ENCODE data around the gene TSPAN6.

TSPAN6 gene

GRCh38 chrX:100662170-100662569, 25.6 kb upstream of the TSPAN6 start:
- no peak overlapping the region for H3K4me3 ChIP-seq (ENCODE audit: low read depth, low read length)
- no peak for DNase-seq (ENCODE audit: low read depth)
- TF ChIP-seq, protein P1, sequence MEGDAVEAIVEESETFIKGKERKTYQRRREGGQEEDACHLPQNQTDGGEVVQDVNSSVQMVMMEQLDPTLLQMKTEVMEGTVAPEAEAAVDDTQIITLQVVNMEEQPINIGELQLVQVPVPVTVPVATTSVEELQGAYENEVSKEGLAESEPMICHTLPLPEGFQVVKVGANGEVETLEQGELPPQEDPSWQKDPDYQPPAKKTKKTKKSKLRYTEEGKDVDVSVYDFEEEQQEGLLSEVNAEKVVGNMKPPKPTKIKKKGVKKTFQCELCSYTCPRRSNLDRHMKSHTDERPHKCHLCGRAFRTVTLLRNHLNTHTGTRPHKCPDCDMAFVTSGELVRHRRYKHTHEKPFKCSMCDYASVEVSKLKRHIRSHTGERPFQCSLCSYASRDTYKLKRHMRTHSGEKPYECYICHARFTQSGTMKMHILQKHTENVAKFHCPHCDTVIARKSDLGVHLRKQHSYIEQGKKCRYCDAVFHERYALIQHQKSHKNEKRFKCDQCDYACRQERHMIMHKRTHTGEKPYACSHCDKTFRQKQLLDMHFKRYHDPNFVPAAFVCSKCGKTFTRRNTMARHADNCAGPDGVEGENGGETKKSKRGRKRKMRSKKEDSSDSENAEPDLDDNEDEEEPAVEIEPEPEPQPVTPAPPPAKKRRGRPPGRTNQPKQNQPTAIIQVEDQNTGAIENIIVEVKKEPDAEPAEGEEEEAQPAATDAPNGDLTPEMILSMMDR (IDR thresholded peaks at IDR 0.05; ENCODE audit: insufficient read depth, low read depth, low read length, missing control alignments), result no peak

GRCh38 chrX:100659431-100660137, 23.0 kb upstream of the TSPAN6 start:
- TF ChIP-seq, protein P1 (IDR thresholded peaks at IDR 0.05; ENCODE audit: insufficient read depth, low read depth, low read length, missing control alignments), result no peak
- DNase-seq (ENCODE audit: low read depth), result no peak

DNA sequence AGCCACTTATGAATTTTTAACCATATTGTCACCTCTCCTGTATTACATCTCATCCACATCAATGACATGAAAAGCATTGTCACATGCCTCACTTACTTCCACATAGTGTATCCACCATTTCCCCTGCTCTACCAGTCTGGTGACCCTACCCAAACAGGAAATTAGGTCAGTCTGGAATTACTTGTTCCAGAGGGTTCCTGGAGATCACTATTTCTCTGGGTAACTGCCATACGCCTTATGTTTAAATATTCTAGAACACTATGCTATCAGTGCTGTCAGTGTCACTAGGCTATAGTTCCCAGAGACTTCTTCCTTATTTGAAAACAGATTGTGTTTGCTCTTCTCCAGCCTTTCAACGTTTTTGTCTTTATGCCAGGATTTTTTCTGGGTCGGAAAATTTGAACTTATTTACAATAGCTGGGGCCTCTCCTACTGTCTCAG, 22.4 kb upstream of the TSPAN6 start:
- TF ChIP-seq, protein P1 (IDR thresholded peaks at IDR 0.05; ENCODE audit: insufficient read depth, low read depth, low read length, missing control alignments), result no peak
- H3K4me3 ChIP-seq (ENCODE audit: low read depth, low read length), result no peak overlapping the region
- no peak for DNase-seq (ENCODE audit: low read depth)

More at GRCh38 chrX:100659431-100660137, 23.0 kb upstream of the TSPAN6 start:
- no peak overlapping the region for H3K4me3 ChIP-seq (ENCODE audit: low read depth, low read length)

GRCh38 chrX:100654261-100654660, 17.7 kb upstream of the TSPAN6 start:
- no peak overlapping the region for H3K4me3 ChIP-seq (ENCODE audit: low read depth, low read length)
- no peak for DNase-seq (ENCODE audit: low read depth)
- TF ChIP-seq, protein P1 (IDR thresholded peaks at IDR 0.05; ENCODE audit: insufficient read depth, low read depth, low read length, missing control alignments), result peak; percentile 5

GRCh38 chrX:100652266-100652665, 15.7 kb upstream of the TSPAN6 start:
- TF ChIP-seq, protein P1 (IDR thresholded peaks at IDR 0.05; ENCODE audit: insufficient read depth, low read depth, low read length, missing control alignments), result no peak

GRCh38 chrX:100650841-100651240, 14.2 kb upstream of the TSPAN6 start:
- TF ChIP-seq, protein P1 (IDR thresholded peaks at IDR 0.05; ENCODE audit: insufficient read depth, low read depth, low read length, missing control alignments), result no peak
- DNase-seq (ENCODE audit: low read depth), result no peak
- H3K4me3 ChIP-seq (ENCODE audit: low read depth, low read length), result no peak overlapping the region

More at GRCh38 chrX:100652266-100652665, 15.7 kb upstream of the TSPAN6 start:
- no peak for DNase-seq (ENCODE audit: low read depth)
- no peak overlapping the region for H3K4me3 ChIP-seq (ENCODE audit: low read depth, low read length)

All from GM12865 (cell line).